ENCODE measurements around the gene ZNF490. TPM values are rescaled to one million over a fixed set of nuclear protein-coding genes. Genes with fewer than 3 reads are reported as not detected.

ZNF490 gene
- polyA plus RNA-seq, 1 donor, result 2.6 TPM

- DNase-seq (ENCODE audit: low read depth), result no peak
Observed at GRCh38 chr19:12543855-12544254, 66.8 kb downstream of the ZNF490 start.

Other genes with a start within 250 kb of the ZNF490 start
- gene ZNF442, start 245.1 kb downstream of the ZNF490 start, polyA plus RNA-seq (ENCODE audit: insufficient read length), result 1.9 TPM
- 4.0 TPM for gene ZNF799, start 209.5 kb downstream of the ZNF490 start, polyA plus RNA-seq (ENCODE audit: insufficient read length)
- gene ZNF443, start 169.8 kb downstream of the ZNF490 start, polyA plus RNA-seq (ENCODE audit: insufficient read length), result 3.5 TPM
- 2.7 TPM for gene ZNF709, start 126.0 kb downstream of the ZNF490 start, polyA plus RNA-seq (ENCODE audit: insufficient read length)
- gene ZNF564, start 59.3 kb downstream of the ZNF490 start, polyA plus RNA-seq (ENCODE audit: insufficient read length), result 4.6 TPM
- 14.4 TPM for gene ZNF791, start 107 bp upstream of the ZNF490 start, polyA plus RNA-seq (ENCODE audit: insufficient read length)
- 23.4 TPM for gene MAN2B1, start 55.9 kb upstream of the ZNF490 start, polyA plus RNA-seq (ENCODE audit: insufficient read length)
- gene WDR83, start 56.0 kb upstream of the ZNF490 start, polyA plus RNA-seq (ENCODE audit: insufficient read length), result 12.4 TPM
- gene DHPS, start 71.1 kb upstream of the ZNF490 start, polyA plus RNA-seq (ENCODE audit: insufficient read length), result 58.9 TPM
- not detected for gene GNG14, start 77.2 kb upstream of the ZNF490 start, polyA plus RNA-seq (ENCODE audit: insufficient read length)
- gene FBXW9, start 85.8 kb upstream of the ZNF490 start, polyA plus RNA-seq (ENCODE audit: insufficient read length), result 3.7 TPM
- gene TNPO2, start 113.1 kb upstream of the ZNF490 start, polyA plus RNA-seq (ENCODE audit: insufficient read length), result 53.9 TPM
- gene TRIR, start 123.9 kb upstream of the ZNF490 start, polyA plus RNA-seq (ENCODE audit: insufficient read length), result 199 TPM
- 42.4 TPM for gene GET3, start 126.7 kb upstream of the ZNF490 start, polyA plus RNA-seq (ENCODE audit: insufficient read length)
- not detected for gene BEST2, start 141.0 kb upstream of the ZNF490 start, polyA plus RNA-seq (ENCODE audit: insufficient read length)
- gene HOOK2, start 164.7 kb upstream of the ZNF490 start, polyA plus RNA-seq (ENCODE audit: insufficient read length), result 30.9 TPM
- gene JUNB, start 180.7 kb upstream of the ZNF490 start, polyA plus RNA-seq (ENCODE audit: insufficient read length), result 32.1 TPM
- 162 TPM for gene PRDX2, start 191.0 kb upstream of the ZNF490 start, polyA plus RNA-seq (ENCODE audit: insufficient read length)
- 3.0 TPM for gene THSD8, start 191.3 kb upstream of the ZNF490 start, polyA plus RNA-seq (ENCODE audit: insufficient read length)
- gene RNASEH2A, start 195.8 kb upstream of the ZNF490 start, polyA plus RNA-seq (ENCODE audit: insufficient read length), result 17.3 TPM
- gene RTBDN, start 223.8 kb upstream of the ZNF490 start, polyA plus RNA-seq (ENCODE audit: insufficient read length), result not detected
- gene MAST1, start 227.7 kb upstream of the ZNF490 start, polyA plus RNA-seq (ENCODE audit: insufficient read length), result 0.52 TPM